ENCODE data around the gene COL25A1.
A peak's percentile ranks its signal among the peaks of the same experiment; 100 is the strongest.

COL25A1 gene

DNA sequence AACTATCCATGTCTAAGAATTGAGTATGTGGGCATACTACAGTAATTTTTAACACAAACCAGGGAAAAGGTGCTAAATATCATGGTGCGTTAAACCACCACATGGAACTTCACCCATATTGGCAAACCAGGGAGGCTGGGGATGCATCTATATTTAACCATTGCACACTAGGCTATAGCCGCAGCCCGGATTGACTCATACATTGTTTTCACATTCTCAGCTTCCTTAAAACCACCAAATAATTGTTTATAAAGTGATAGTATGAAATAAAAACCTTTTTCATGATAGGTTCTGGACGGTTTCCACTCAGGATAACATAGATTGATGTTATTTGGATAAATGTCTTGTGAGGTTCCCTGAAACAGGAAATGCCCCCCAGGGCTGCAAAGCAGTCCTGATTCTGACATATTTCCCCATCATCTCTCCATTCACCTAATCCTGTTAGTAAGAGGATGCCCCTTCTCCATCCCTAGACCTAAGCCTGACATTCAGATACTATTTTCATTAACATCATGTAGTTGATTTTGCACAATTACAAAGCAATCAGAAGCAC, 7.9 kb downstream of the COL25A1 start:
- POLR2A ChIA-PET, result no interaction called here
- TF ChIP-seq, protein P1, sequence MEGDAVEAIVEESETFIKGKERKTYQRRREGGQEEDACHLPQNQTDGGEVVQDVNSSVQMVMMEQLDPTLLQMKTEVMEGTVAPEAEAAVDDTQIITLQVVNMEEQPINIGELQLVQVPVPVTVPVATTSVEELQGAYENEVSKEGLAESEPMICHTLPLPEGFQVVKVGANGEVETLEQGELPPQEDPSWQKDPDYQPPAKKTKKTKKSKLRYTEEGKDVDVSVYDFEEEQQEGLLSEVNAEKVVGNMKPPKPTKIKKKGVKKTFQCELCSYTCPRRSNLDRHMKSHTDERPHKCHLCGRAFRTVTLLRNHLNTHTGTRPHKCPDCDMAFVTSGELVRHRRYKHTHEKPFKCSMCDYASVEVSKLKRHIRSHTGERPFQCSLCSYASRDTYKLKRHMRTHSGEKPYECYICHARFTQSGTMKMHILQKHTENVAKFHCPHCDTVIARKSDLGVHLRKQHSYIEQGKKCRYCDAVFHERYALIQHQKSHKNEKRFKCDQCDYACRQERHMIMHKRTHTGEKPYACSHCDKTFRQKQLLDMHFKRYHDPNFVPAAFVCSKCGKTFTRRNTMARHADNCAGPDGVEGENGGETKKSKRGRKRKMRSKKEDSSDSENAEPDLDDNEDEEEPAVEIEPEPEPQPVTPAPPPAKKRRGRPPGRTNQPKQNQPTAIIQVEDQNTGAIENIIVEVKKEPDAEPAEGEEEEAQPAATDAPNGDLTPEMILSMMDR (IDR thresholded peaks at IDR 0.05; ENCODE audit: control extremely low read depth, extremely low read depth, low read depth, missing control alignments), result no peak
- CTCF ChIA-PET, result interaction anchor here (0.8 to 1.5 kb wide), 3 partner anchors 12 to 1276 kb away, joined by 3 to 5 read pairs (median 4); no protein-coding TSS in a partner anchor
- no peak for DNase-seq (ENCODE audit: extremely low spot score)

DNA sequence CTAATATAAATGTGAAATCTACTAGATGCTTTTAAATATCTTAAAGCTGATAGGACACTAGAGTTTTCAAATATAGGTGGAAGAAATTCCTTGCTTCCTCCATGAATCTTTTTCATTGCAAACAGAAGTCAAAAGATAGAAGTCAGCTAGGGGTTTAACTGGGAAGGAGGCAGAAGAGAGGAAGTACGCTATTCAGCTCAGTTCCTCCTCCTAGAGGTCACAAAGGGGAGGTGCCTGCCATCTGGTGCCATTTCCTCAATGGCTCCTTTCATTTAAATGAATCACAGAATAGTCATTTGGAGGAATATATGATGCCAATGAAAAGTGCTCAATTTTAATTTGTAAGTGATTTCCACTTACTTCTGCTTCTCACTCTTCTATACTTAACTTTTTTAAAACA, 8.5 kb downstream of the COL25A1 start:
- DNase-seq (ENCODE audit: extremely low spot score), result no peak
- TF ChIP-seq, protein P1 (IDR thresholded peaks at IDR 0.05; ENCODE audit: control extremely low read depth, extremely low read depth, low read depth, missing control alignments), result peak; percentile 33
- ChIA-PET POLR2A (no interaction called here), CTCF (interaction anchor here (0.6 to 1.5 kb wide), 8 partner anchors 9 to 615 kb away, joined by 3 to 6 read pairs (median 3); no protein-coding TSS in a partner anchor)

GRCh38 chr4:109291707-109292238, 10.7 kb downstream of the COL25A1 start:
- ChIA-PET POLR2A (no interaction called here), CTCF (no interaction called here)
- TF ChIP-seq, protein P1 (IDR thresholded peaks at IDR 0.05; ENCODE audit: control extremely low read depth, extremely low read depth, low read depth, missing control alignments), result no peak
- no peak for DNase-seq (ENCODE audit: extremely low spot score)

DNA sequence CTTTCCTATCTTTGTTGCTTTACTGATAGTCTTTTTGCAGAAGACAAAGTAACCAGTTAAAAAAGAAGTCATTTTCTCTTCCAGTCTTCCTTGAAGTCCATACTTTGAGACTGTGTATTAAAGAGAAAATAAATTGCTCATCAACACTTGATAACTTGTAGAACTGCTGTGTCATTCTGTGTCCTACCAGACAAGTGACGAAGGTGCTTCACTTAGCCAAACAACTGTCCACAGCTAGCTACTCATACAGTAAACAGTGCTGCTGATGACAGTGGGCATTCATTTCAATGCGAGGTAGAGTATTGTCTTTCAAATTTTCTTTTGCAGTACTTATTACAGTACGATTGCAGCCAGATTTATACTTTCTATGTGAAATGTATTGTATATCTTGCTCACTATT, 11.5 kb downstream of the COL25A1 start:
- TF ChIP-seq, protein P1 (IDR thresholded peaks at IDR 0.05; ENCODE audit: control extremely low read depth, extremely low read depth, low read depth, missing control alignments), result no peak
- CTCF ChIA-PET, result interaction anchor here (1.5 kb wide), 1 partner anchor 8 kb away, joined by 4 read pairs; no protein-coding TSS in a partner anchor
- DNase-seq (ENCODE audit: extremely low spot score), result no peak
- POLR2A ChIA-PET, result no interaction called here

DNA sequence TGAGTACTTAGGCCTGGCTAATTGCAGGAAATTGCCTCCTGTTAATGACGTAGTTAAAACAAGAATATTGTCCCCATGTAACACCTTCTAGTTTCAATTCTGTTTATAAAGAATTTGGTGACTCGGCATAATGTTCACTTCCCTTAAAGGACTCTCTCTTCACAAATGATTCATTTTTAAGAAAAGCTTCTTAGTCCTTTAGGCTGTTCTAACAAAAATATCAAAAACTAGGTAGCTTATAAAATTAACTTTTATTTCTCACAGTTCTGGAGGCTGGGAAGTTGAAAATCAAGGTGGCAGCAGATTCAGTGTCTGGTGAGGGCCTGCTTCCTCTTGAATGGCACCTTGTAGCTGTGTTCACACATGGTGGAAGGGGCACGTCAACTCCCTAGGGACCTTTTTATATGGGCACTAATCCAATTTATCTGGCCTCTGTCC, 23.8 kb downstream of the COL25A1 start:
- ChIA-PET POLR2A (no interaction called here), CTCF (interaction anchor here (1.0 kb wide), 1 partner anchor 21 kb away, joined by 3 read pairs; no protein-coding TSS in a partner anchor)
- TF ChIP-seq, protein P1 (IDR thresholded peaks at IDR 0.05; ENCODE audit: control extremely low read depth, extremely low read depth, low read depth, missing control alignments), result no peak
- peak; percentile 30 for DNase-seq (ENCODE audit: extremely low spot score)

DNA sequence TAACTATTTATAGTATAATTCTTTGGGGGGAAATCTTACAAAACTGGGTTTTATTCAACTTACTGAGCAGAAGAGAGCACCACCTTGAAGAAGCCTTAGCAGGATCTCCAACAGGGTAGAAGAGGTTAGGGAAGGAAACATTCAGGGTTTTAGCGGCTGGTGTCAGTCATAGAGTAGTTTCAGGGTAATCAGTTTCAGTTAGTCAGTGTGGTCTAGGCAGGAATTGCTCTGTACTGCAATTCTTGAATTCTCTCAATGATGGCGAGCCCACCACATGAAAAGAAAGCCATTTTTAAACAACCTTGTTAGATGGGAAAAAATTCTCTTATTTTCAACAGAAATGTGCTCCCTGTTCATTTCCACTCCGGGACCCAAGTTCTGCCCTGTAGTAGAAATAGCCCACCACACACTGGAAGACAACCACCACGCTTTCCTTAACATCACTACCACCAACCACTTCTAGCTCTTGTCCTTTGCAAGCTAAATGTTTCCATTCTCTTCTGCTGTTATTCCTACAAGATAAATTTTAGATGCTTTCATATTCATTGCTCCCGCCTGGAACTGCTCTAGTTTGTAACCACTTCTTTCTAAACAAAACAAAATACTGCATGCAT, 25.9 kb downstream of the COL25A1 start:
- no peak for DNase-seq (ENCODE audit: extremely low spot score)
- POLR2A ChIA-PET, result no interaction called here
- CTCF ChIA-PET, result no interaction called here
- TF ChIP-seq, protein P1 (IDR thresholded peaks at IDR 0.05; ENCODE audit: control extremely low read depth, extremely low read depth, low read depth, missing control alignments), result no peak
